C1 segment of cervical spinal cord (tissue), 14 donors: ENCODE data around the gene UVSSA.
"Not testable (repeated sequence)": the region's sequence is repeated elsewhere in the genome, so short reads cannot be mapped to it uniquely, and the experiment has no call there.

Experiments
- DNase-seq, 14 donors: peaks; one replicate each; lab custom pipeline; 2025; lab: John Stamatoyannopoulos, UW

The UVSSA gene

GRCh38 chr4:1363513-1363912 is 16.5 kb downstream of the UVSSA start:
- DNase-seq, result no peak

- no peak for DNase-seq
Measured at GRCh38 chr4:1364217-1364616, 17.2 kb downstream of the UVSSA start.

GRCh38 chr4:1364748-1365147 is 17.7 kb downstream of the UVSSA start:
- DNase-seq, result no peak

GRCh38 chr4:1365271-1366178 is 18.5 kb downstream of the UVSSA start:
- no peak for DNase-seq

- no peak for DNase-seq
Measured at GRCh38 chr4:1366371-1367229, 19.6 kb downstream of the UVSSA start.

GRCh38 chr4:1367230-1367935 is 20.4 kb downstream of the UVSSA start:
- DNase-seq, result no peak

- DNase-seq, result no peak
Measured at GRCh38 chr4:1367936-1368289, 20.9 kb downstream of the UVSSA start.

- no peak for DNase-seq
Measured at GRCh38 chr4:1368421-1369090, 21.5 kb downstream of the UVSSA start.

GRCh38 chr4:1369091-1369450 is 22.1 kb downstream of the UVSSA start:
- no peak for DNase-seq

GRCh38 chr4:1369479-1370079 is 22.6 kb downstream of the UVSSA start:
- DNase-seq, result no peak

- peak in 1 of 14 donors; percentile 36 for DNase-seq
Measured at GRCh38 chr4:1370321-1371124, 23.5 kb downstream of the UVSSA start.

GRCh38 chr4:1371176-1372165 is 24.5 kb downstream of the UVSSA start:
- no peak for DNase-seq

- not testable (repeated sequence) for DNase-seq
Measured at GRCh38 chr4:1372576-1372975, 25.6 kb downstream of the UVSSA start.

GRCh38 chr4:1373892-1374705 is 27.1 kb downstream of the UVSSA start:
- DNase-seq, result no peak

- DNase-seq, result no peak
Measured at GRCh38 chr4:1374706-1375045, 27.7 kb downstream of the UVSSA start.

- no peak for DNase-seq
Measured at GRCh38 chr4:1375051-1375721, 28.2 kb downstream of the UVSSA start.

- DNase-seq, result no peak
Measured at GRCh38 chr4:1375761-1376322, 28.8 kb downstream of the UVSSA start.
